IMR-90 (cell line): Measurements from ENCODE around the gene PRPF40A. TPM values are rescaled to one million over a fixed set of nuclear protein-coding genes. Genes with fewer than 3 reads are reported as not detected.

Experiments used
- ATAC-seq: fragments of 200-7000 bp; cut with Tn5 transposase; 2 replicates; pipeline ENCODE4 v1.9.1; 2020; ENCODE audit warnings: low read depth, mild to moderate bottlenecking, moderate library complexity
- BruUV-seq: library from RNA; stranded (reverse); fragments of 400-500 nt; replicated peaks from 2 replicates; lab custom pipeline; 2021; lab: Mats Ljungman, UMichigan
- CTCF ChIA-PET: fragments of 300-600 bp; formaldehyde crosslinking; extraction: SDS; loops from one replicate; lab custom pipeline; 2021; ENCODE audit warnings: antibody characterized with exemption; lab: Yijun Ruan, JAX
- POLR2A ChIA-PET: fragments of 300-600 bp; sonication (Branson Sonifier 250); formaldehyde crosslinking; loops from one replicate; lab custom pipeline; 2022; ENCODE audit warnings: antibody characterized with exemption; ENCODE audit not compliant: unreplicated experiment; lab: Charles Lee
- DNase-seq: peaks from one replicate; pipeline ENCODE4 v3.0.0; 2013
- H2AFZ ChIP-seq: replicated peaks from 2 replicates; pipeline ENCODE3; 2013; ENCODE audit warnings: low read length, mild to moderate bottlenecking; ENCODE audit not compliant: poor library complexity
- H2AK5ac ChIP-seq: 2 replicates; pipeline ENCODE4 v1.6.1; 2013; ENCODE audit warnings: low read depth, low read length, inconsistent platforms
- H2AK9ac ChIP-seq: replicated peaks from 2 replicates; pipeline ENCODE3; 2013; ENCODE audit warnings: mild to moderate bottlenecking, low read depth, low read length, moderate library complexity; ENCODE audit not compliant: poor library complexity
- H2BK120ac ChIP-seq: 2 replicates; pipeline ENCODE4 v1.6.1; 2013; ENCODE audit warnings: low read depth, low read length, inconsistent platforms
- H2BK15ac ChIP-seq: 3 replicates; pipeline ENCODE4 v1.6.1; 2013; ENCODE audit warnings: low read depth, low read length, inconsistent platforms
- H2BK20ac ChIP-seq: 2 replicates; pipeline ENCODE4 v1.6.1; 2013; ENCODE audit warnings: low read depth, mild to moderate bottlenecking, inconsistent platforms, low read length, moderate library complexity
- H2BK5ac ChIP-seq: 2 replicates; pipeline ENCODE4 v1.6.1; 2013; ENCODE audit warnings: mild to moderate bottlenecking, low read depth, low read length, inconsistent platforms; ENCODE audit not compliant: poor library complexity, severe bottlenecking
- H3K14ac ChIP-seq: replicated peaks from 2 replicates; pipeline ENCODE4 v1.6.1; 2013; ENCODE audit warnings: low read depth, low read length, inconsistent platforms
- H3K18ac ChIP-seq: 2 replicates; pipeline ENCODE4 v1.6.1; 2013; ENCODE audit warnings: low read depth, low read length, control low read depth
- H3K23ac ChIP-seq: 2 replicates; pipeline ENCODE4 v1.6.1; 2013; ENCODE audit warnings: low read depth, low read length, inconsistent platforms
- H3K27ac ChIP-seq: 2 replicates; pipeline ENCODE4 v1.5.1; 2013; ENCODE audit warnings: mild to moderate bottlenecking, control low read depth, low read length; ENCODE audit not compliant: insufficient read depth
- H3K27me3 ChIP-seq: 2 replicates; pipeline ENCODE4 v1.6.1; 2013; ENCODE audit warnings: low read length; ENCODE audit not compliant: control insufficient read depth, insufficient read depth
- H3K36me3 ChIP-seq: 2 replicates; pipeline ENCODE4 v1.6.1; 2013; ENCODE audit warnings: low read length, mixed read lengths; ENCODE audit not compliant: control insufficient read depth, insufficient read depth
- H3K4ac ChIP-seq: 2 replicates; pipeline ENCODE4 v1.6.1; 2013; ENCODE audit warnings: low read depth, low read length, inconsistent platforms
- H3K4me1 ChIP-seq: 2 replicates; pipeline ENCODE4 v1.6.1; 2013; ENCODE audit warnings: low read length, mixed read lengths; ENCODE audit not compliant: control insufficient read depth, insufficient read depth
- H3K4me2 ChIP-seq: 2 replicates; pipeline ENCODE4 v1.6.1; 2013; ENCODE audit warnings: low read depth, mild to moderate bottlenecking, control low read depth, low read length, moderate library complexity
- H3K4me3 ChIP-seq: 2 replicates; pipeline ENCODE4 v1.5.1; 2013; ENCODE audit warnings: low read depth, mild to moderate bottlenecking, control low read depth, low read length, moderate library complexity; ENCODE audit not compliant: insufficient read depth
- H3K56ac ChIP-seq: 2 replicates; pipeline ENCODE4 v1.6.1; 2013; ENCODE audit warnings: low read length, inconsistent platforms; ENCODE audit not compliant: insufficient read depth; ENCODE audit errors: extremely low read depth
- H3K79me1 ChIP-seq, 2 experiments: 2 replicates each; pipeline ENCODE4 v1.6.1; 2013; ENCODE audit warnings: low read length in 2 of 2, inconsistent platforms in 1 of 2, low read depth in 1 of 2
- H3K9ac ChIP-seq: 2 replicates; pipeline ENCODE4 v1.6.1; 2013; ENCODE audit warnings: low read depth, low read length, control low read depth
- H3K9me1 ChIP-seq: 2 replicates; pipeline ENCODE4 v1.6.1; 2013; ENCODE audit warnings: low read length, inconsistent platforms; ENCODE audit not compliant: insufficient read depth
- H3K9me3 ChIP-seq: 2 replicates; pipeline ENCODE4 v1.6.1; 2013; ENCODE audit warnings: low read length; ENCODE audit not compliant: control insufficient read depth, insufficient read depth
- H4K20me1 ChIP-seq: 2 replicates; pipeline ENCODE4 v1.6.1; 2013; ENCODE audit warnings: low read length, inconsistent platforms; ENCODE audit not compliant: insufficient read depth
- H4K5ac ChIP-seq: 2 replicates; pipeline ENCODE4 v1.6.1; 2013; ENCODE audit warnings: mild to moderate bottlenecking, low read depth, low read length, control low read depth
- H4K8ac ChIP-seq, 2 experiments: 2 replicates each; pipeline ENCODE4 v1.6.1; 2013; ENCODE audit warnings: low read depth in 2 of 2, low read length in 2 of 2, control low read depth in 1 of 2, inconsistent platforms in 1 of 2
- H4K91ac ChIP-seq: 2 replicates; pipeline ENCODE4 v1.6.1; 2013; ENCODE audit warnings: low read depth, low read length, inconsistent platforms; ENCODE audit not compliant: insufficient read depth
- BHLHE40 ChIP-seq: fragments of 150-350 bp; IDR thresholded peaks from 2 replicates; pipeline ENCODE4 v1.6.1; 2016; ENCODE audit warnings: mild to moderate bottlenecking, low read depth, low read length
- CEBPB ChIP-seq: IDR thresholded peaks from 2 replicates; pipeline ENCODE4 v1.6.1; 2012; ENCODE audit warnings: low read depth, low read length, improper control_type of control experiment
- CHD1 ChIP-seq: IDR thresholded peaks from 2 replicates; pipeline ENCODE4 v1.6.1; 2012; ENCODE audit warnings: low read depth, low read length, improper control_type of control experiment
- FOS ChIP-seq: fragments of 150-350 bp; IDR thresholded peaks from 2 replicates; pipeline ENCODE4 v1.6.1; 2016; ENCODE audit warnings: low read depth, low read length
- MAFK ChIP-seq: IDR thresholded peaks from 2 replicates; pipeline ENCODE4 v1.6.1; 2012; ENCODE audit warnings: low read depth, low read length, improper control_type of control experiment
- MAZ ChIP-seq: IDR thresholded peaks from 2 replicates; pipeline ENCODE4 v1.6.1; 2012; ENCODE audit warnings: low read depth, mild to moderate bottlenecking, low read length, improper control_type of control experiment, moderate library complexity, borderline replicate concordance
- MXI1 ChIP-seq: IDR thresholded peaks from 2 replicates; pipeline ENCODE4 v1.6.1; 2012; ENCODE audit warnings: low read depth, mild to moderate bottlenecking, low read length, moderate library complexity, borderline replicate concordance
- NFE2L2 ChIP-seq: fragments of 150-350 bp; IDR thresholded peaks from 2 replicates; pipeline ENCODE4 v1.6.1; 2016; ENCODE audit warnings: low read depth, mild to moderate bottlenecking, low read length
- POLR2A ChIP-seq: IDR thresholded peaks from 2 replicates; pipeline ENCODE4 v1.6.1; 2012; ENCODE audit warnings: mild to moderate bottlenecking, low read depth, low read length
- RAD21 ChIP-seq: IDR thresholded peaks from 2 replicates; pipeline ENCODE4 v1.6.1; 2012; ENCODE audit warnings: low read length, improper control_type of control experiment
- RCOR1 ChIP-seq: IDR thresholded peaks from 2 replicates; pipeline ENCODE4 v1.6.1; 2012; ENCODE audit warnings: mild to moderate bottlenecking, low read length, improper control_type of control experiment; ENCODE audit not compliant: insufficient replicate concordance
- RFX5 ChIP-seq: IDR thresholded peaks from 2 replicates; pipeline ENCODE4 v1.8.0; 2012; ENCODE audit warnings: low read depth, mild to moderate bottlenecking, low read length, moderate library complexity
- SMC3 ChIP-seq: fragments of 150-350 bp; IDR thresholded peaks from 2 replicates; pipeline ENCODE4 v1.6.1; 2016; ENCODE audit warnings: low read depth, mild to moderate bottlenecking, antibody characterized with exemption, low read length, moderate library complexity
- WGBS, 2 experiments: methylation state at CpG; one replicate each; pipeline versions ENCODE4 v1.1.5 to v1.1.7; 2013; ENCODE audit warnings: missing lambda C conversion rate in 2 of 2; ENCODE audit not compliant: insufficient read length in 1 of 2; ENCODE audit errors: extremely low coverage in 2 of 2; 5-methylcytosine and 5-hydroxymethylcytosine counted together
- dilution Hi-C: fragments of 300-500 bp; cut with HindIII; formaldehyde crosslinking; loops from one replicate; pipeline ENCODE4 v1.14.3; 2018; ENCODE audit warnings: low sequenced_read_pairs; ENCODE audit not compliant: unreplicated experiment
- in situ Hi-C: fragments of 300-500 bp; cut with MboI; formaldehyde crosslinking; loops from 3 replicates; pipeline ENCODE4 v1.14.3; 2019; ENCODE audit warnings: low sequenced_read_pairs, inconsistent platforms, mixed read lengths
- intact Hi-C: fragments of 100-400 bp; cut with micrococcal nuclease; formaldehyde crosslinking; loops from 2 replicates; pipeline ENCODE4 v1.10.0; 2022
- polyA plus RNA-seq, 3 experiments: library from polyadenylated mRNA; depleted of rRNA; stranded (reverse); fragments of >200 nt; gene quantifications; 2 replicates each; pipeline ENCODE4 v1.2.3, GENCODE V29; 2012; ENCODE audit warnings: low replicate concordance in 1 of 3
- total RNA-seq: library from RNA; depleted of rRNA; stranded (reverse); fragments of >200 nt; gene quantifications from 2 replicates; pipeline ENCODE4 v1.2.3, GENCODE V29; 2012
- TF ChIP-seq, protein P1 (sequence below): conservative IDR thresholded peaks from 2 replicates; pipeline ENCODE4 v1.5.1; 2012; ENCODE audit warnings: mild to moderate bottlenecking, low read depth, low read length, improper control_type of control experiment
- TF ChIP-seq, protein P2 (sequence below): fragments of 150-350 bp; IDR thresholded peaks from 2 replicates; pipeline ENCODE4 v1.6.1; 2017; ENCODE audit warnings: mild to moderate bottlenecking, antibody characterized with exemption, low read length, low read depth
- TF ChIP-seq, protein P3 (sequence below): fragments of 150-350 bp; IDR thresholded peaks from 2 replicates; pipeline ENCODE4 v1.6.1; 2016; ENCODE audit warnings: low read depth, mild to moderate bottlenecking, low read length, moderate library complexity, borderline replicate concordance

Gene PRPF40A
- total and polyA plus RNA-seq, 2 of the 4 experiments (the other 2 are of a cell fraction), result 49.1 to 150 TPM

DNA sequence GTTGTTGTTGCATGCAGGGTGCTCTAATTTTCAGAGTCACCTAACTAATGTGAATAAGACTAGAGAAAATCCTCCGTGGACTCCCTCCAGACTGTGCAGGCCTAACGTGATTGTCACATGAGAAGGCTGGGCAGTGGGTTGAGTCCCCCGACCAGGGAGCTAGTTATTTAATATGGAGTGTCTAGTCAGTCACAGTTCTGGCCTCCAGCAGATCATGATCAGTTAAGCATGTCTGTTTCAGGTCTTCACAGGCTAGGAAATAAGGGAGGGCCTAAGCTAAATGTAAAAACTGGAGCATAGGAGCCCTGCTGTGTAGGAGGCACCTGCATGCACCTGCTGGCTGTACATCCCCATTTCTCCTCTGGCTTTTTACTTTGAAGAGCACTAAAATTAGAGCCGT, 86.8 kb downstream of the PRPF40A start:
- H2BK20ac ChIP-seq, result no peak overlapping the region
- TF ChIP-seq MXI1 (no peak), MAFK (no peak), RAD21 (no peak), BHLHE40 (no peak), CHD1 (no peak), RCOR1 (no peak), MAZ (no peak), CEBPB (no peak), FOS (no peak), RFX5 (no peak), NFE2L2 (no peak), SMC3 (no peak), POLR2A (no peak)
- TF ChIP-seq, protein P1, sequence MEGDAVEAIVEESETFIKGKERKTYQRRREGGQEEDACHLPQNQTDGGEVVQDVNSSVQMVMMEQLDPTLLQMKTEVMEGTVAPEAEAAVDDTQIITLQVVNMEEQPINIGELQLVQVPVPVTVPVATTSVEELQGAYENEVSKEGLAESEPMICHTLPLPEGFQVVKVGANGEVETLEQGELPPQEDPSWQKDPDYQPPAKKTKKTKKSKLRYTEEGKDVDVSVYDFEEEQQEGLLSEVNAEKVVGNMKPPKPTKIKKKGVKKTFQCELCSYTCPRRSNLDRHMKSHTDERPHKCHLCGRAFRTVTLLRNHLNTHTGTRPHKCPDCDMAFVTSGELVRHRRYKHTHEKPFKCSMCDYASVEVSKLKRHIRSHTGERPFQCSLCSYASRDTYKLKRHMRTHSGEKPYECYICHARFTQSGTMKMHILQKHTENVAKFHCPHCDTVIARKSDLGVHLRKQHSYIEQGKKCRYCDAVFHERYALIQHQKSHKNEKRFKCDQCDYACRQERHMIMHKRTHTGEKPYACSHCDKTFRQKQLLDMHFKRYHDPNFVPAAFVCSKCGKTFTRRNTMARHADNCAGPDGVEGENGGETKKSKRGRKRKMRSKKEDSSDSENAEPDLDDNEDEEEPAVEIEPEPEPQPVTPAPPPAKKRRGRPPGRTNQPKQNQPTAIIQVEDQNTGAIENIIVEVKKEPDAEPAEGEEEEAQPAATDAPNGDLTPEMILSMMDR, result no peak
- TF ChIP-seq, protein P2, sequence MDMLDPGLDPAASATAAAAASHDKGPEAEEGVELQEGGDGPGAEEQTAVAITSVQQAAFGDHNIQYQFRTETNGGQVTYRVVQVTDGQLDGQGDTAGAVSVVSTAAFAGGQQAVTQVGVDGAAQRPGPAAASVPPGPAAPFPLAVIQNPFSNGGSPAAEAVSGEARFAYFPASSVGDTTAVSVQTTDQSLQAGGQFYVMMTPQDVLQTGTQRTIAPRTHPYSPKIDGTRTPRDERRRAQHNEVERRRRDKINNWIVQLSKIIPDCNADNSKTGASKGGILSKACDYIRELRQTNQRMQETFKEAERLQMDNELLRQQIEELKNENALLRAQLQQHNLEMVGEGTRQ, result no peak
- TF ChIP-seq, protein P3, sequence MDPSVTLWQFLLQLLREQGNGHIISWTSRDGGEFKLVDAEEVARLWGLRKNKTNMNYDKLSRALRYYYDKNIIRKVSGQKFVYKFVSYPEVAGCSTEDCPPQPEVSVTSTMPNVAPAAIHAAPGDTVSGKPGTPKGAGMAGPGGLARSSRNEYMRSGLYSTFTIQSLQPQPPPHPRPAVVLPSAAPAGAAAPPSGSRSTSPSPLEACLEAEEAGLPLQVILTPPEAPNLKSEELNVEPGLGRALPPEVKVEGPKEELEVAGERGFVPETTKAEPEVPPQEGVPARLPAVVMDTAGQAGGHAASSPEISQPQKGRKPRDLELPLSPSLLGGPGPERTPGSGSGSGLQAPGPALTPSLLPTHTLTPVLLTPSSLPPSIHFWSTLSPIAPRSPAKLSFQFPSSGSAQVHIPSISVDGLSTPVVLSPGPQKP, result no peak
- H3K4me2 ChIP-seq, result no peak overlapping the region
- no peak overlapping the region for H3K27ac ChIP-seq
- intact Hi-C loops (no loop called here), in situ Hi-C loops (loop anchor here (10.0 kb wide), 1 partner anchor 596 kb away; no protein-coding TSS in a partner anchor), dilution Hi-C loops (loop anchor here (25.0 kb wide), 1 partner anchor 443 kb away; the partner anchor contains the start of gene STAM2)
- H4K8ac ChIP-seq, result no peak overlapping the region
- no peaks in the 10 kb centered on the region for H3K9me1 ChIP-seq
- H2BK5ac ChIP-seq, result no peak overlapping the region
- H2AK5ac ChIP-seq, result no peak overlapping the region
- BruUV-seq, result no TSS peak
- H4K5ac ChIP-seq, result no peak overlapping the region
- H3K4me3 ChIP-seq, result no peak overlapping the region
- H3K27me3 ChIP-seq, result no peaks in the 10 kb centered on the region
- ChIA-PET POLR2A (no interaction called here), CTCF (no interaction called here)
- H2AK9ac ChIP-seq, result no peak overlapping the region
- DNase-seq, result no peak
- H2BK120ac ChIP-seq, result no peak overlapping the region
- no peaks in the 10 kb centered on the region for H3K79me1 ChIP-seq
- H3K14ac ChIP-seq, result no peak overlapping the region
- H3K56ac ChIP-seq, result no peak overlapping the region
- no peak overlapping the region for H3K9ac ChIP-seq
- H2AFZ ChIP-seq, result no peak overlapping the region
- peaks cover 7% of the 10 kb centered on the region for H3K36me3 ChIP-seq
- H3K9me3 ChIP-seq, result no peaks in the 10 kb centered on the region
- no peak for ATAC-seq
- 100% methylated on average over 3 of the region's 4 CpGs; no CpG with 5 or more reads in 1 of the 2 experiments for WGBS, 2 experiments
- H4K91ac ChIP-seq, result no peak overlapping the region
- no peak overlapping the region for H3K23ac ChIP-seq
- no peak overlapping the region for H3K4ac ChIP-seq
- no peak overlapping the region for H3K18ac ChIP-seq
- H4K20me1 ChIP-seq, result no peaks in the 10 kb centered on the region
- no peaks in the 10 kb centered on the region for H3K4me1 ChIP-seq
- no peak overlapping the region for H2BK15ac ChIP-seq
